ENCODE data around the gene SMO.
"Not testable (repeated sequence)": the region's sequence is repeated elsewhere in the genome, so short reads cannot be mapped to it uniquely, and the experiment has no call there.

The SMO gene

DNA sequence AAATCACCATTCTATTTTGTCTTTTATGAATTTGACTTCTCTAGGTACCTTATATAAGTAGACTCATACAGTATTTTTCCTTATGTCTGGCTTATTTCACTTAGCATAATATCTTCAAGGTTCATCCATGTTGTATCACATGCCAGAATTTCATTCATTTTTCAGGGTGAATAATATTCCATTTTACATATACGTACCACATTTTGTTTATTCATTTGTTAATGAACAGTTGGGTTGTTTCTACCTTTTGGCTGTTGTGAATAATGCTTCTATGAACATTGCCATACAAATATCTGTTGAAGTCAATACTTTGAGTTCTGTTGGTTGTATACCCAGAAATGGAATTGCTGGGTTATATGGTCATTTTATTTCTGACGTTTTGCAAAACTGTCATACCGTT lies 57.1 kb downstream of the SMO start:
- DNase-seq, result no peak

GRCh38 chr7:129247087-129247486 lies 58.7 kb downstream of the SMO start:
- no peak for DNase-seq

- no peak for DNase-seq
These were observed 63.7 kb downstream of the SMO start for GRCh38 chr7:129252128-129252527.

GRCh38 chr7:129252603-129253002 lies 64.2 kb downstream of the SMO start:
- DNase-seq, result not testable (repeated sequence)

DNA sequence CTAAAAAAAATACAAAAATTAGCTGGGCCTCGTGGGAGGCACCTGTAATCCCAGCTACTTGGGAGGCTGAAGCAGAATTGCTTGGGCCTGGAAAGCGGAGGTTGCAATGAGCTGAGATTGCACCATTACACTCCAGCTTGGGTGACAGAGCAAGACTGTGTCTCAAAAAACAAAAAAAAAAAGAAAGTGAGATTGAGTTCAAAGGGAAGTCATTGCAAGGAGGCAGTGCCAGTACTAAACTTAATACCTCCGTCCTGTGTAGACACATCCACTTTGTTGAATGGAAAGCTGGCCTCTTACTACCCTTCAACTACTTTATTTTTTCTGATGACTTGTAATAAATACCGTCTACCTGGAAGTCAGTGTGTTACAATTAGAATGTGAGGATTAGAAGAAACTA lies 67.4 kb downstream of the SMO start:
- DNase-seq, result no peak

- no peak for DNase-seq
These were observed 67.8 kb downstream of the SMO start for GRCh38 chr7:129256221-129256620.

DNA sequence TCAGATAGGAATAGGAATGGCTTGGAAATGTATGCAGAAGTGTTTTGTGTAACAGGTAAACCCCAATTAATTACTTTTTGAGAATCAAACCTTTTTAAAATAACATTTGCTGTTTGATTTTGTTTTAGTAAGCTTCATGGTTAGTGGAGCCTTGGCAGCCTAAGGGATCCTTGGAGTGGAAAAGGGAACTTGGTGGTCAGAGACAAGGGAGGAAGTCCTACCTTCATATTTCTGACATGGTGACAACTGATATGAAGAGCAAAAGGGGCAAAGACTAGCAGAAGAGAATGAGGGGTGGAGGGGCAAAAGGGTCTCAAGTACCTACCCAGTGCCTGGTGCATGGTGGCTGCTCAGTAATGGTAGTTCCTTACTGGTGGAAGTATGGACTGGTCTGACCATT lies 68.7 kb downstream of the SMO start:
- no peak for DNase-seq

DNA sequence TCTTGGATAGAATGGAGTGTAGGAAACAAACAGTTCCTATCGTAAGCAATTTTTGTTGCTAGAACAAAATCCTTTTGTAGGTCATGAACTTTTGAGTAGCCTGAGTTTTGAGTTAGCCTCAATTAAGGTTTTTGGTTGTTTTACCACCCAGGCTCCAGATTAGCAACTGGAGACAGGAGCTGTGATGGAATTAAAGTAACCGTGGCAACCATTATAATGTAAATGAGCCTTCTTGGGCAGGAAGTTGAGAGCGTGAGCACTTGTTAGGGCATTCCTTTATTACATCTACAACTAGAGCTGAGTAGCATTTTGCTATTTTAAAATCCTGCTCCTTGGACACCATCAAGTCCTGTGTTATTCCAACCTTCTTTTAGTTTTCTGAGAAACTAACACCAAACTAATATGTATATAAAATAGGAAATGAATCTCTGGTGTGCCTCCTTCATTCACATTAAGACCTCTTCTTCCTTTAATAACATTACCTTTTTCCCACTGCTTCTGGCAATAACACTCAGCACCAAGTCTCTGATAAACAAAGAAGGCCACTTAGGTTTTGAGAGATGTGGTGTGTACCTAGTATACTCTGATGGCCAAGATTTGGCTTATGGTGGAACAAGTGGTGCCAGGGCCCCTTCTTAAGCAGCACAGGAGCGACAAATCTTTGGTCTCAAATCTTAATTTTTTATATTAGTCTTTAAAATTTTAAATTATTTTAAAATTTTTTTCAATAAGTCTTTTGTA lies 70.4 kb downstream of the SMO start:
- DNase-seq, result no peak

- no peak for DNase-seq
These were observed 73.9 kb downstream of the SMO start for GRCh38 chr7:129262324-129262723.
